Heart left ventricle (tissue), 16 donors: ENCODE results near the gene NCAPD3. TPM values are rescaled to one million over a fixed set of nuclear protein-coding genes. Genes with fewer than 3 reads are reported as not detected.
"Not testable (repeated sequence)": the region's sequence is repeated elsewhere in the genome, so short reads cannot be mapped to it uniquely, and the experiment has no call there.

Experiments used
- ATAC-seq, 4 donors: fragments of 200-7000 bp; cut with Tn5 transposase; one replicate each; pipeline ENCODE4 v1.9.1; 2020 to 2022; ENCODE audit warnings: moderate library complexity in 4 of 4, mild to moderate bottlenecking in 3 of 4, moderate number of reproducible peaks in 1 of 4
- DNase-seq, 5 donors: peaks; one replicate each; pipeline ENCODE4 v3.0.0-alpha.2; 2020
- H3K27ac ChIP-seq, 12 donors: fragments of 200-600 bp; sonication (generic) in 4 of 12; one replicate each; pipeline versions ENCODE4 v1.5.0 to v1.8.0; 2016 to 2022; ENCODE audit warnings: mild to moderate bottlenecking in 2 of 12
- H3K27me3 ChIP-seq, 9 donors: fragments of 200-600 bp; sonication (generic) in 2 of 9; one replicate each; pipeline versions ENCODE4 v1.5.1 to v1.8.0; 2016 to 2022; ENCODE audit warnings: mild to moderate bottlenecking in 3 of 9
- H3K36me3 ChIP-seq, 9 donors: fragments of 200-600 bp; sonication (generic) in 2 of 9; one replicate each; pipeline versions ENCODE4 v1.5.0 to v1.8.0; 2018 to 2022; ENCODE audit warnings: mild to moderate bottlenecking in 2 of 9
- H3K4me1 ChIP-seq, 12 donors: fragments of 200-600 bp; sonication (generic) in 4 of 12; one replicate each; pipeline versions ENCODE4 v1.5.0 to v1.8.0; 2016 to 2022; ENCODE audit warnings: mild to moderate bottlenecking in 3 of 12
- H3K4me3 ChIP-seq, 12 donors: fragments of 200-600 bp; sonication (generic) in 4 of 12; one replicate each; pipeline versions ENCODE4 v1.5.0 to v1.8.0; 2017 to 2022; ENCODE audit warnings: mild to moderate bottlenecking in 9 of 12, moderate library complexity in 4 of 12
- H3K9me3 ChIP-seq, 12 donors: fragments of 200-600 bp; sonication (generic) in 4 of 12; one replicate each; pipeline versions ENCODE4 v1.5.0 to v1.8.0; 2016 to 2022; ENCODE audit warnings: mild to moderate bottlenecking in 1 of 12
- CTCF ChIP-seq, 12 donors: fragments of 200-600 bp; sonication (generic) in 4 of 12; IDR thresholded peaks; one replicate each; pipeline versions ENCODE4 v1.5.0 to v1.8.0; 2018 to 2022; ENCODE audit warnings: antibody characterized with exemption in 12 of 12, mild to moderate bottlenecking in 5 of 12
- POLR2A ChIP-seq, 2 donors: fragments of 450-650 bp; IDR thresholded peaks; one replicate each; pipeline ENCODE4 v1.6.1; 2017; ENCODE audit warnings: antibody characterized with exemption in 2 of 2, mild to moderate bottlenecking in 2 of 2, moderate library complexity in 2 of 2
- WGBS, 4 donors: extraction: QIAGEN DNeasy Blood & Tissue Kit in 2 of 4; methylation state at CpG; one replicate each; pipeline versions ENCODE4 v1.1.5 to v1.1.7; 2013 to 2018; 5-methylcytosine and 5-hydroxymethylcytosine counted together
- intact Hi-C, 10 donors: fragments of 100-400 bp; cut with DNase I; formaldehyde crosslinking; loops; one replicate each; pipeline versions ENCODE4 v1.11.1 to v1.14.2; 2022
- polyA plus RNA-seq, 2 donors: library from polyadenylated mRNA; stranded (reverse); fragments of 200-250 nt; gene quantifications; one replicate each; pipeline ENCODE4 v1.2.3, GENCODE V29; 2013
- total RNA-seq, 9 donors: library from RNA; depleted of rRNA in 2 of 9; stranded (reverse); fragments of >200 nt in 2 of 9; fragmentation: NEBNext Ultra II Directional in 3 of 9; extraction: Animal tissue kit (Norgen Biotek cat#: 25700) in 3 of 9; gene quantifications; one replicate each; pipeline versions ENCODE4 v1.1.0 to v1.2.4, GENCODE V29; 2016 to 2023
- donor health status: ischemic (EF 13 %, LVEDD 7.1; RV severe dilation, severe dysfunction).
- donor health status: healthy with polysubstance abuse.
- donor health status: DM: no; HTN: yes; CAD: no.
- donor health status: DM: no; HTN: no; CAD: no.
- donor health status: ischemic (EF 25% LVEDD 6.9; RV normal size, moderate dysfunction).
- donor health status: ischemic (EF 25% LVEDD 5.7; RV mildly dilated, moderate dysfunction).
- donor health status: healthy.
- donor health status: DM: yes; HTN: yes; CAD: no.
- donor health status: ischemic (EF 35%, LVEDD 5.7; RV mildly dilated, moderate dysfunction).
- donor health status: nonischemic (EF 11% LVEDD 7.7; RV severe dilation, severe dysfunction).
- donor health status: DM: yes; HTN: yes; CAD: no.
- donor health status: PGD.
- donor health status: ischemic (EF 29% LVEDD 5.4; RV normal size, mild dysfunction).
- donor health status: nonischemic (EF 23%, LVEDD 6.1; RV moderate dilation, normal function).

The NCAPD3 gene
- total and polyA plus RNA-seq, 11 donors, result 4.7 to 18.8 (median 10.8) TPM

DNA sequence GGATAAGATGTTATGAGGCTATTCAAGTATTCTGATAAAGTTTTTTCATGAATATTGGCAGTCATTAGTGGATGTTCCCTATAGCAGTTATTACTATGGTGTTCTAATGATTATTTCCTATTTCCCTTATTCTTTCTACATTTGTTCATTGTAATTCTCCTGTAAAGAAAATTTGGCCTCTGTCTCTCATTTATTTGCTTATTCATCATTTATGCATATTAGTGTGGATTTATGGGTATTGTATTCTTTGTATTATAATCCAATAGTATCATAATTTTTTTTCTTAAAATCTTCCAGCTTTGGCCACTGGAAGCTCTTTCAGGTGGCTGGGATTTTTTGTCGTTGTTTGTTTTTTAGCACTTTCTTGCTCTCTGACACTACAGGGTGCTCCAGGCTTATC lies 107.6 kb downstream of the NCAPD3 start:
- H3K36me3 ChIP-seq, result no peaks in the 10 kb centered on the region
- H3K4me1 ChIP-seq, result peaks cover 6 to 31% (median 22%) of the 10 kb centered on the region in 12 donors
- WGBS, 4 donors, result 83 to 88% (median 86%) methylated on average over 1 of the region's 1 CpG
- no peaks in the 10 kb centered on the region for H3K9me3 ChIP-seq
- H3K27me3 ChIP-seq, result no peaks in the 10 kb centered on the region
- ATAC-seq (no peak), DNase-seq (no peak)
- intact Hi-C loops, result no loop called here
- no peak overlapping the region for H3K4me3 ChIP-seq
- H3K27ac ChIP-seq, result no peak overlapping the region
- TF ChIP-seq POLR2A (IDR thresholded peaks at IDR 0.05) (no peak), CTCF (IDR thresholded peaks at IDR 0.05) (no peak)

GRCh38 chr11:134113787-134114186 lies 110.0 kb downstream of the NCAPD3 start:
- ATAC-seq, H3K36me3 ChIP-seq, H3K27me3 ChIP-seq, H3K9me3 ChIP-seq, intact Hi-C loops, H3K27ac ChIP-seq, DNase-seq, H3K4me1 ChIP-seq, H3K4me3 ChIP-seq: not testable (repeated sequence)
- WGBS, 4 donors, result 80 to 93% (median 83%) methylated on average over 1 of the region's 1 CpG

DNA sequence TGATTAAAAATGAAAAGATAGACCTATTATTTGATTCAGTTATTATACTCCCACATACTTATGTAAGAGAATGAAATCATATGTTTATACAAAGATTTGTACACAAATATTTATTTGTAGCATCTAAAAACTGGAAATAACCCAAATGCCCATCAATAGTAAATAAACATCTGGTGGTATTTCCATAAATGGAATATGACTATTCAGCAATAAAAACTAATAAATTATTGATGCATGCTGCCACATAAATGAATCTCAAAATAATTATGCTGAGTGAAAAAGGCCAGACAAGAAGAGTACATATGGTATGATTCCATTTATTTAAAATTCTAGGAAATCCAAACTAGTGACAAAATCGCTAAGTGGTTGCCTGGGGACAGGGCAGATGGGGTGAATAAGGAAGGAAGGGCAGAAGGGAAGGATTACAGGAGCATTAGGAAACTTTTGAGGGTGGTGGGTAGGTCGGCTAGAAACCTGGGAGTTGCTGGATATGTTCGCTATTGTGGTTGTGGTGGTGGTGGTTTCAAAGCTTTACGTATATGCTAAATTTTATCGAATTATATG lies 113.4 kb downstream of the NCAPD3 start:
- Histone ChIP-seq H3K36me3 (no peaks in the 10 kb centered on the region), H3K27me3 (no peaks in the 10 kb centered on the region), H3K4me3 (no peak overlapping the region), H3K9me3 (peaks cover 0 to 19% (median 12%) of the 10 kb centered on the region in 12 donors), H3K27ac (no peak overlapping the region), H3K4me1 (no peaks in the 10 kb centered on the region)
- ATAC-seq (no peak), DNase-seq (no peak)
- 93 to 95% (median 94%) methylated on average over 5 of the region's 5 CpGs for WGBS, 4 donors
- intact Hi-C loops, result no loop called here
- no peak for TF ChIP-seq POLR2A (IDR thresholded peaks at IDR 0.05)
- TF ChIP-seq CTCF (IDR thresholded peaks at IDR 0.05), result no peak

Other genes with a start within 250 kb of the NCAPD3 start
- 10 to 100 TPM; 23.4 to 56.9 (median 34.3) TPM for gene JAM3, start 154.9 kb downstream of the NCAPD3 start, total RNA-seq
- 10 to 100 TPM; 11.9 to 18.5 TPM for gene JAM3, start 154.9 kb downstream of the NCAPD3 start, polyA plus RNA-seq
- gene VPS26B, start 704 bp upstream of the NCAPD3 start, total RNA-seq, result 10 to 100 TPM; 35.0 to 49.6 (median 37.8) TPM
- gene VPS26B, start 704 bp upstream of the NCAPD3 start, polyA plus RNA-seq, result 10 to 100 TPM; 19.6 to 36.8 TPM
- gene THYN1, start 29.4 kb upstream of the NCAPD3 start, total RNA-seq, result 10 to 100 TPM; 34.1 to 47.8 (median 41.9) TPM
- gene THYN1, start 29.4 kb upstream of the NCAPD3 start, polyA plus RNA-seq, result 10 to 100 TPM; 48.8 to 59.4 TPM
- gene ACAD8, start 29.6 kb upstream of the NCAPD3 start, total RNA-seq, result 10 to 100 TPM; 23.2 to 48.2 (median 38.9) TPM
- gene ACAD8, start 29.6 kb upstream of the NCAPD3 start, polyA plus RNA-seq, result 10 to 100 TPM; 21.0 to 37.1 TPM
- not detected for gene GLB1L3, start 52.4 kb upstream of the NCAPD3 start, total RNA-seq
- gene GLB1L3, start 52.4 kb upstream of the NCAPD3 start, polyA plus RNA-seq, result not detected
- 1 to 10 TPM in 1 of 9 donors, under 1 TPM in 6, not detected in 2; 0.19 to 1.3 (median 0.37) TPM for gene GLB1L2, start 108.0 kb upstream of the NCAPD3 start, total RNA-seq
- gene GLB1L2, start 108.0 kb upstream of the NCAPD3 start, polyA plus RNA-seq, result under 1 TPM; 0.15 to 0.42 TPM
- under 1 TPM in 6 of 9 donors, not detected in 3; 0.05 to 0.64 (median 0.15) TPM for gene B3GAT1, start 188.3 kb upstream of the NCAPD3 start, total RNA-seq
- under 1 TPM in 1 of 2 donors, not detected in 1; 0.04 TPM for gene B3GAT1, start 188.3 kb upstream of the NCAPD3 start, polyA plus RNA-seq